GM12801 (cell line): ENCODE measurements around the gene SMC4.

Experiments
- CTCF ChIP-seq: IDR thresholded peaks from one replicate; pipeline ENCODE4 v1.5.1; 2011; ENCODE audit warnings: control low read depth; ENCODE audit not compliant: insufficient read length; ENCODE audit errors: extremely low read depth

The SMC4 gene

GRCh38 chr3:160448845-160449635 lies 49.6 kb downstream of the SMC4 start:
- TF ChIP-seq CTCF, result no peak

- TF ChIP-seq CTCF, result no peak
Measured at GRCh38 chr3:160449636-160450598, 50.5 kb downstream of the SMC4 start, which contains the start of gene TRIM59. TSS of gene TRIM59 (minus strand) at chr3:160449786. CDS start at chr3:160439183, 10,603 bp downstream.

GRCh38 chr3:160450846-160451245 lies 51.4 kb downstream of the SMC4 start:
- no peak for TF ChIP-seq CTCF

GRCh38 chr3:160451602-160452001 lies 52.2 kb downstream of the SMC4 start:
- no peak for TF ChIP-seq CTCF

GRCh38 chr3:160454995-160455394 lies 55.5 kb downstream of the SMC4 start:
- TF ChIP-seq CTCF, result no peak

GRCh38 chr3:160455846-160456245 lies 56.4 kb downstream of the SMC4 start:
- no peak for TF ChIP-seq CTCF

GRCh38 chr3:160458151-160458550 lies 58.7 kb downstream of the SMC4 start:
- TF ChIP-seq CTCF, result no peak
